GM18499 (cell line): ENCODE measurements around the gene ARHGDIA.
"Not testable (repeated sequence)": the region's sequence is repeated elsewhere in the genome, so short reads cannot be mapped to it uniquely, and the experiment has no call there.

Source experiments
- ATAC-seq: cut with Tn5 transposase; IDR thresholded peaks from one replicate; pipeline ENCODE4 v1.9.1; 2021; ENCODE audit warnings: moderate number of reproducible peaks; ENCODE audit not compliant: insufficient read depth, unreplicated experiment

The ARHGDIA gene

GRCh38 chr17:81845881-81846742 is 25.0 kb downstream of the ARHGDIA start:
- ATAC-seq = no peak

GRCh38 chr17:81845361-81845760 is 25.8 kb downstream of the ARHGDIA start:
- no peak for ATAC-seq

GRCh38 chr17:81844887-81845286 is 26.2 kb downstream of the ARHGDIA start:
- no peak for ATAC-seq

- ATAC-seq = no peak
Observed at GRCh38 chr17:81844327-81844851, 26.7 kb downstream of the ARHGDIA start.

GRCh38 chr17:81843713-81844326 is 27.3 kb downstream of the ARHGDIA start:
- no peak for ATAC-seq

GRCh38 chr17:81842725-81843504 is 28.2 kb downstream of the ARHGDIA start:
- no peak for ATAC-seq

GRCh38 chr17:81842378-81842724 is 28.8 kb downstream of the ARHGDIA start:
- ATAC-seq = no peak

GRCh38 chr17:81841866-81842265 is 29.3 kb downstream of the ARHGDIA start:
- ATAC-seq = no peak

GRCh38 chr17:81840826-81841778 is 30.0 kb downstream of the ARHGDIA start:
- ATAC-seq = no peak

- not testable (repeated sequence) for ATAC-seq
Observed at GRCh38 chr17:81840059-81840458, 31.1 kb downstream of the ARHGDIA start.

GRCh38 chr17:81839301-81839700 is 31.8 kb downstream of the ARHGDIA start:
- ATAC-seq = no peak

- ATAC-seq = no peak
Observed at GRCh38 chr17:81838753-81839255, 32.3 kb downstream of the ARHGDIA start.

- no peak for ATAC-seq
Observed at GRCh38 chr17:81837641-81838040, 33.5 kb downstream of the ARHGDIA start.

GRCh38 chr17:81834831-81835267 is 36.3 kb downstream of the ARHGDIA start, which contains the start of gene PPP1R27:
Gene PPP1R27 (minus strand): TSS chr17:81835050. CDS start chr17:81834953, 97 bp downstream.
- ATAC-seq = no peak

GRCh38 chr17:81833921-81834830 is 37.0 kb downstream of the ARHGDIA start:
- ATAC-seq = no peak

- ATAC-seq = no peak
Observed at GRCh38 chr17:81833160-81833920, 37.8 kb downstream of the ARHGDIA start, which contains the start of gene MCRIP1. Gene MCRIP1 (minus strand): TSS chr17:81833291. CDS start chr17:81824506, 8,785 bp downstream.

GRCh38 chr17:81832608-81833159 is 38.5 kb downstream of the ARHGDIA start:
- no peak for ATAC-seq
